ENCODE data around the gene LAMTOR5.

GRCh38 chr1:110457206-110457605 lies 49.7 kb upstream of the LAMTOR5 start:
- TF ChIP-seq POLR2A (IDR thresholded peaks at IDR 0.05), result no peak
- no peak for TF ChIP-seq CTCF (IDR thresholded peaks at IDR 0.05)

All from Peyer's patch (tissue), 4 donors.